GM12875 (cell line): ENCODE measurements around the gene TM9SF2.

ENCODE experiments used
- H3K4me3 ChIP-seq: one replicate; pipeline ENCODE4 v1.5.1; 2011; ENCODE audit warnings: low read depth, low read length, control low read depth
- CTCF ChIP-seq: IDR thresholded peaks from 2 replicates; pipeline ENCODE4 v1.5.1; 2011; ENCODE audit warnings: low read depth, mild to moderate bottlenecking, control low read depth, inconsistent platforms, low read length, moderate library complexity, borderline replicate concordance; ENCODE audit not compliant: insufficient read depth

Gene TM9SF2

GRCh38 chr13:99577934-99578917, 77.0 kb downstream of the TM9SF2 start:
- TF ChIP-seq CTCF: no peak
- H3K4me3 ChIP-seq: no peak overlapping the region

GRCh38 chr13:99580500-99581268, 79.4 kb downstream of the TM9SF2 start:
- TF ChIP-seq CTCF: no peak
- H3K4me3 ChIP-seq: no peak overlapping the region

- no peak overlapping the region for H3K4me3 ChIP-seq
- TF ChIP-seq CTCF: no peak
Observed at GRCh38 chr13:99582511-99582910, 81.2 kb downstream of the TM9SF2 start.

- no peak overlapping the region for H3K4me3 ChIP-seq
- no peak for TF ChIP-seq CTCF
Observed at GRCh38 chr13:99585609-99586008, 84.3 kb downstream of the TM9SF2 start.

GRCh38 chr13:99587021-99587420, 85.7 kb downstream of the TM9SF2 start:
- H3K4me3 ChIP-seq: no peak overlapping the region
- TF ChIP-seq CTCF: no peak

- H3K4me3 ChIP-seq: no peak overlapping the region
- TF ChIP-seq CTCF: no peak
Observed at GRCh38 chr13:99587893-99588606, 86.8 kb downstream of the TM9SF2 start.
